Adipose tissue (tissue), 3 donors: ENCODE data around the gene SORCS2. TPM values are rescaled to one million over a fixed set of nuclear protein-coding genes. Genes with fewer than 3 reads are reported as not detected.

Experiments
- H3K27ac ChIP-seq: one replicate; pipeline ENCODE4 v1.5.1; 2013; ENCODE audit warnings: low read depth, low read length
- WGBS, 3 donors: extraction: QIAGEN DNeasy Blood & Tissue Kit; methylation state at CpG; one replicate each; pipeline ENCODE4 v1.1.7; 2013; 5-methylcytosine and 5-hydroxymethylcytosine counted together
- polyA plus RNA-seq, 3 donors: library from polyadenylated mRNA; stranded (reverse); fragments of 200-250 nt; gene quantifications; one replicate each; pipeline ENCODE4 v1.2.3, GENCODE V29; 2013
- donor health status: healthy with polysubstance abuse.
- donor health status: Bipolar disorder and iron deficiency.
- donor health status: healthy.

SORCS2 gene
- polyA plus RNA-seq, 3 donors: 0.22 to 2.2 (median 0.83) TPM

- no peak overlapping the region for H3K27ac ChIP-seq
- WGBS, 3 donors: 78 to 83% (median 79%) methylated on average over 24 of the region's 24 CpGs
These were observed 586.4 kb downstream of the SORCS2 start for GRCh38 chr4:7778510-7779431.

- no peak overlapping the region for H3K27ac ChIP-seq
- WGBS, 3 donors: 54 to 59% (median 55%) methylated on average over 5 of the region's 5 CpGs
These were observed 587.1 kb downstream of the SORCS2 start for GRCh38 chr4:7779432-7779768.

- 62 to 78% (median 64%) methylated on average over 5 of the region's 5 CpGs for WGBS, 3 donors
- H3K27ac ChIP-seq: no peak overlapping the region
These were observed 588.5 kb downstream of the SORCS2 start for GRCh38 chr4:7780751-7781348.

GRCh38 chr4:7781366-7781765 is 589.0 kb downstream of the SORCS2 start:
- H3K27ac ChIP-seq: no peak overlapping the region
- WGBS, 3 donors: 34 to 82% (median 44%) methylated on average over 13 of the region's 13 CpGs

- H3K27ac ChIP-seq: no peak overlapping the region
- WGBS, 3 donors: 81 to 83% (median 82%) methylated on average over 17 of the region's 17 CpGs
These were observed 589.7 kb downstream of the SORCS2 start for GRCh38 chr4:7781993-7782392.

- no peak overlapping the region for H3K27ac ChIP-seq
- 49 to 62% (median 58%) methylated on average over 8 of the region's 8 CpGs for WGBS, 3 donors
These were observed 590.4 kb downstream of the SORCS2 start for GRCh38 chr4:7782783-7783182.

GRCh38 chr4:7783541-7783940 is 591.2 kb downstream of the SORCS2 start:
- WGBS, 3 donors: 89 to 95% (median 91%) methylated on average over 8 of the region's 8 CpGs
- no peak overlapping the region for H3K27ac ChIP-seq

- WGBS, 3 donors: 90 to 95% (median 92%) methylated on average over 14 of the region's 14 CpGs
- no peak overlapping the region for H3K27ac ChIP-seq
These were observed 592.0 kb downstream of the SORCS2 start for GRCh38 chr4:7784131-7784870.

GRCh38 chr4:7785017-7785416 is 592.7 kb downstream of the SORCS2 start:
- 83 to 88% (median 85%) methylated on average over 11 of the region's 11 CpGs for WGBS, 3 donors
- H3K27ac ChIP-seq: no peak overlapping the region

GRCh38 chr4:7786040-7786439 is 593.7 kb downstream of the SORCS2 start:
- no peak overlapping the region for H3K27ac ChIP-seq
- WGBS, 3 donors: 94 to 96% (median 94%) methylated on average over 10 of the region's 10 CpGs

- no peak overlapping the region for H3K27ac ChIP-seq
- 82 to 96% (median 89%) methylated on average over 10 of the region's 10 CpGs for WGBS, 3 donors
These were observed 594.2 kb downstream of the SORCS2 start for GRCh38 chr4:7786517-7786916.

- 94 to 97% (median 95%) methylated on average over 15 of the region's 15 CpGs for WGBS, 3 donors
- H3K27ac ChIP-seq: no peak overlapping the region
These were observed 594.7 kb downstream of the SORCS2 start for GRCh38 chr4:7787067-7787466.

GRCh38 chr4:7787681-7788141 is 595.4 kb downstream of the SORCS2 start:
- 93 to 95% (median 94%) methylated on average over 25 to 30 of the region's 30 CpGs for WGBS, 3 donors

GRCh38 chr4:7788193-7788592 is 595.9 kb downstream of the SORCS2 start:
- 95% methylated on average over 17 of the region's 17 CpGs for WGBS, 3 donors
- H3K27ac ChIP-seq: no peak overlapping the region

More at GRCh38 chr4:7787681-7788141, 595.4 kb downstream of the SORCS2 start:
- no peak overlapping the region for H3K27ac ChIP-seq

- 73 to 88% (median 74%) methylated on average over 12 to 13 of the region's 13 CpGs for WGBS, 3 donors
- no peak overlapping the region for H3K27ac ChIP-seq
These were observed 596.5 kb downstream of the SORCS2 start for GRCh38 chr4:7788694-7789425.

- WGBS, 3 donors: 54 to 77% (median 70%) methylated on average over 2 of the region's 2 CpGs
- no peak overlapping the region for H3K27ac ChIP-seq
These were observed 597.7 kb downstream of the SORCS2 start for GRCh38 chr4:7790023-7790422.

- H3K27ac ChIP-seq: no peak overlapping the region
These were observed 598.7 kb downstream of the SORCS2 start for GRCh38 chr4:7790999-7791398.

More at GRCh38 chr4:7790999-7791398, 598.7 kb downstream of the SORCS2 start:
- 59 to 72% (median 71%) methylated on average over 2 of the region's 2 CpGs for WGBS, 3 donors
